ENCODE data around the gene DNMT1.

The DNMT1 gene

DNA sequence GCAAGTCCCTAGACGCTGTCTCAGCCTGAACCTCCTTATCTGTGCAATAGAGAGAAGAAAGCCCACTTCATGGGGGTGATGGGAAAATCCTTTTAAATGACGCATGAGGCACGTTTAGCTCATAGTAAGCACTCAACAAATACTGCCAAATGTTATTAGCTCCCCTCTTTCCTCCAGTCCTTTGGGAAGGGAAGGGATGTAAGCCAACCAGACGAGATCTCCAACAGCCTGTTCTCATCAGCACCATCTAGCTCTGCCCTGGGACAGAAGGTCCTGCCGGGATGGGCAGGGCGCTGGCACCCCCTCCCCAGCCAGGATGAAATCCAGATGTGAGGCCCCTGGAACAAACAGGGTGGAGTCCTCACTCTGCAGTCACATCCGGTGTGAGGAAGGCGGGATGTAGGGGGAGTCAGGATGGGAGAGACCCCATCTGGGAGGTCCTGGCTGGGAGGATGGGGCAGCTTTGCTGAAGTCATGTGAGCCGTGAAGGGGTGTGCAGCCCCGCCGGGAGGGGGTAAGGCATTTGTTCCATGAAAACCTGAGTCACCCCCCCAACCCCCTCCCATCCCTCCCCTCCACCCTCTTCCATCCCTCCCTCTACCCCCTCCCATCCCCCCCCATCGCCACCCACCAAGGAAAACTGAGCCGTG, 31.7 kb upstream of the DNMT1 start:
- no peak for TF ChIP-seq EGR1 (IDR thresholded peaks at IDR 0.05)
- TF ChIP-seq FOXM1 (IDR thresholded peaks at IDR 0.05; ENCODE audit: borderline replicate concordance, low read depth) = no peak
- TF ChIP-seq CREB1 (IDR thresholded peaks at IDR 0.05; ENCODE audit: low read depth) = no peak
- TF ChIP-seq RAD21 (IDR thresholded peaks at IDR 0.05; ENCODE audit: low read depth) = no peak
- no peak for TF ChIP-seq CEBPB (IDR thresholded peaks at IDR 0.05)
- TF ChIP-seq, protein P1, sequence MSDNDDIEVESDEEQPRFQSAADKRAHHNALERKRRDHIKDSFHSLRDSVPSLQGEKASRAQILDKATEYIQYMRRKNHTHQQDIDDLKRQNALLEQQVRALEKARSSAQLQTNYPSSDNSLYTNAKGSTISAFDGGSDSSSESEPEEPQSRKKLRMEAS (IDR thresholded peaks at IDR 0.05) = no peak
- no peak for TF ChIP-seq ZBTB7A (IDR thresholded peaks at IDR 0.05; ENCODE audit: low read depth)
- no peak for TF ChIP-seq TAF1 (IDR thresholded peaks at IDR 0.05; ENCODE audit: low read depth)

GRCh38 chr19:10226021-10226375, 31.2 kb upstream of the DNMT1 start:
- TF ChIP-seq, protein P1 (IDR thresholded peaks at IDR 0.05) = no peak
- no peak for TF ChIP-seq EP300 (IDR thresholded peaks at IDR 0.05; ENCODE audit: borderline replicate concordance)
- no peak for TF ChIP-seq FOXM1 (IDR thresholded peaks at IDR 0.05; ENCODE audit: borderline replicate concordance, low read depth)
- TF ChIP-seq, protein P2, sequence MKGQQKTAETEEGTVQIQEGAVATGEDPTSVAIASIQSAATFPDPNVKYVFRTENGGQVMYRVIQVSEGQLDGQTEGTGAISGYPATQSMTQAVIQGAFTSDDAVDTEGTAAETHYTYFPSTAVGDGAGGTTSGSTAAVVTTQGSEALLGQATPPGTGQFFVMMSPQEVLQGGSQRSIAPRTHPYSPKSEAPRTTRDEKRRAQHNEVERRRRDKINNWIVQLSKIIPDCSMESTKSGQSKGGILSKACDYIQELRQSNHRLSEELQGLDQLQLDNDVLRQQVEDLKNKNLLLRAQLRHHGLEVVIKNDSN (IDR thresholded peaks at IDR 0.05) = no peak
- no peak for TF ChIP-seq CREB1 (IDR thresholded peaks at IDR 0.05; ENCODE audit: low read depth)
- TF ChIP-seq YY1 (IDR thresholded peaks at IDR 0.05; ENCODE audit: low read depth) = no peak
- no peak for TF ChIP-seq REST (IDR thresholded peaks at IDR 0.05; ENCODE audit: low read depth)
- no peak for TF ChIP-seq RAD21 (IDR thresholded peaks at IDR 0.05; ENCODE audit: low read depth)
- no peak for TF ChIP-seq TEAD4 (IDR thresholded peaks at IDR 0.05)
- no peak for TF ChIP-seq TAF1 (IDR thresholded peaks at IDR 0.05; ENCODE audit: low read depth)

DNA sequence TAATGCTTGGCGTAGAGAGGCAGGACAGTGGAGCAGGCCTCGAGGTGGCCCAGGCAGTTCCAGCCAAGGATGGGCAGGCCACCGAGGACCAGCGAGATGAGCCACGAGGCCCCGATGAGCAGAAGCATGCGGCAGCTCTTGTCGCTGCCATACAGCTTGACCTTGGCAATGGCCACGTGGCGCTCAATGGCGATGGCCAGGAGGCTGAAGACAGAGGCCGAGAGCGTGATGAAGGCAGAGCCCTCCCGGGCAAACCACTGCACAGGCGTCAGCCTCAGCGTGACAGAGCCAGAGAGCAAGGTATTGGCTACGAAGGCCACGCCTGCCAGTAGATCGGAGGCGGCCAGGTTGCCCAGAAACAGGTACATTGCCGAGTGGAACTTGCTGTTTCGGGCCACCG, 29.6 kb upstream of the DNMT1 start:
- TF ChIP-seq FOXM1 (IDR thresholded peaks at IDR 0.05; ENCODE audit: borderline replicate concordance, low read depth) (no peak), NFIC (IDR thresholded peaks at IDR 0.05) (no peak), EGR1 (IDR thresholded peaks at IDR 0.05) (no peak), TAF1 (IDR thresholded peaks at IDR 0.05; ENCODE audit: low read depth) (no peak), CREB1 (IDR thresholded peaks at IDR 0.05; ENCODE audit: low read depth) (no peak), CEBPB (IDR thresholded peaks at IDR 0.05) (no peak), ZBTB7A (IDR thresholded peaks at IDR 0.05; ENCODE audit: low read depth) (no peak), YY1 (IDR thresholded peaks at IDR 0.05; ENCODE audit: low read depth) (no peak), RAD21 (IDR thresholded peaks at IDR 0.05; ENCODE audit: low read depth) (no peak), EP300 (IDR thresholded peaks at IDR 0.05; ENCODE audit: borderline replicate concordance) (no peak), TEAD4 (IDR thresholded peaks at IDR 0.05) (no peak), REST (IDR thresholded peaks at IDR 0.05; ENCODE audit: low read depth) (no peak)
- TF ChIP-seq, protein P2 (IDR thresholded peaks at IDR 0.05) = no peak
- TF ChIP-seq, protein P1 (IDR thresholded peaks at IDR 0.05) = no peak

DNA sequence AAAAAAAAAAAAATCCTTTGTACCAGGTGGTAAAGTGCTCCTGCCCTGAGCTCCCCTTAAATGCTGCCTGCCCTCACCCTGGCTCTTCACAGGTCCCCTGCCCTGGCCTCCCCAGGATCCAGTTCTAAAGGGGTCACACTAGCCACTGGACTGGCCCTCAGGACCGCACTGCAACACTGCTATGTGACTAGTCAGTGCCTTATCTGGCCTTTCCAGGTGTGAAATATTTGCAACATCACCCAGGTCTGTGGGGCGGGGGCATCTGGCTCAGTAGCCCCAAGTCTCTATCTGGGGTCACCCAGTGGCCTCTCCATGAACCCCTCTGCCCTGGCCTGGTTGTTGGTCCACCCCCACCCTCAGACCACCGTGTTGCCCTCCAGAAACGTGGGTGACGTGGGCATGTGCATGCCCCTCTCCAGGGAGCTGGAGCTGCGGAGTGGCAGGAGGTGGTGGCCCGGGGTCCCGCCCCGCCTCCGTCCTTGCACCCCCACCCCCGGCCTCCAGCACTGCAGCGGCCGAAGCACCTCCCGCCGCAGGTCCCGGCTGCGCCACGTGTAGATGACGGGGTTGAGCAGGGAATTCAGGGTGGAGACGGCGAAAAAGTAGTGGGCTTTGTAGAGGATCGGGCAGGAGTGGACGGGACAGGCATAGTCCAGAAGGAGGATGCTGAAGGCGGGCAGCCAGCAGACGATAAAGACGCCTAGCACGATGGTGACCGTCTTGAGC, 28.9 kb upstream of the DNMT1 start:
- TF ChIP-seq RAD21 (IDR thresholded peaks at IDR 0.05; ENCODE audit: low read depth) (no peak), TEAD4 (IDR thresholded peaks at IDR 0.05) (no peak), TAF1 (IDR thresholded peaks at IDR 0.05; ENCODE audit: low read depth) (no peak), EP300 (IDR thresholded peaks at IDR 0.05; ENCODE audit: borderline replicate concordance) (no peak), EGR1 (IDR thresholded peaks at IDR 0.05) (no peak), YY1 (IDR thresholded peaks at IDR 0.05; ENCODE audit: low read depth) (no peak), CREB1 (IDR thresholded peaks at IDR 0.05; ENCODE audit: low read depth) (no peak), TCF12 (IDR thresholded peaks at IDR 0.05; ENCODE audit: low read depth) (no peak), FOXM1 (IDR thresholded peaks at IDR 0.05; ENCODE audit: borderline replicate concordance, low read depth) (no peak), CEBPB (IDR thresholded peaks at IDR 0.05) (no peak), REST (IDR thresholded peaks at IDR 0.05; ENCODE audit: low read depth) (no peak), ZBTB7A (IDR thresholded peaks at IDR 0.05; ENCODE audit: low read depth) (no peak), NFIC (IDR thresholded peaks at IDR 0.05) (no peak)
- TF ChIP-seq, protein P2 (IDR thresholded peaks at IDR 0.05) = no peak
- TF ChIP-seq, protein P1 (IDR thresholded peaks at IDR 0.05) = no peak

Data from Ishikawa (cell line).